CD14-positive monocyte (primary cell): ENCODE results near the gene RAB6B. TPM values are rescaled to one million over a fixed set of nuclear protein-coding genes. Genes with fewer than 3 reads are reported as not detected.

Source experiments
- DNase-seq, 3 donors: peaks; one replicate each; pipeline ENCODE4 v3.0.0-alpha.2; 2011 to 2022
- H2AFZ ChIP-seq: 2 replicates; pipeline ENCODE4 v1.6.0; 2012; ENCODE audit warnings: mild to moderate bottlenecking, low read depth, low read length, inconsistent platforms; ENCODE audit not compliant: insufficient read depth, poor library complexity, severe bottlenecking
- H3K27ac ChIP-seq, 2 donors: 1 replicate in 1 of 2; 2 replicates in 1 of 2; pipeline ENCODE4 v1.5.1; 2012 to 2013; ENCODE audit warnings: low read length in 2 of 2, control low read depth in 1 of 2, inconsistent platforms in 1 of 2, low read depth in 1 of 2, mild to moderate bottlenecking in 1 of 2
- H3K27me3 ChIP-seq, 2 donors: one replicate each; pipeline versions ENCODE4 v1.6.0 to v1.6.1; 2011 to 2013; ENCODE audit warnings: low read length in 2 of 2; ENCODE audit not compliant: control insufficient read depth in 2 of 2, insufficient read depth in 2 of 2
- H3K36me3 ChIP-seq, 2 donors: replicated peaks in 1 of 2; 1 replicate in 1 of 2; 2 replicates in 1 of 2; pipeline versions ENCODE4 v1.5.1 to v1.6.1; 2012 to 2013; ENCODE audit warnings: low read length in 2 of 2, control low read depth in 1 of 2, inconsistent platforms in 1 of 2, mild to moderate bottlenecking in 1 of 2; ENCODE audit not compliant: insufficient read depth in 2 of 2, control insufficient read depth in 1 of 2
- H3K4me1 ChIP-seq, 2 donors: 1 replicate in 1 of 2; 2 replicates in 1 of 2; pipeline versions ENCODE4 v1.5.1 to v1.6.1; 2012 to 2013; ENCODE audit warnings: low read length in 2 of 2, control low read depth in 1 of 2, inconsistent platforms in 1 of 2, mild to moderate bottlenecking in 1 of 2, moderate library complexity in 1 of 2; ENCODE audit not compliant: insufficient read depth in 2 of 2, control insufficient read depth in 1 of 2
- H3K4me2 ChIP-seq: replicated peaks from 2 replicates; pipeline ENCODE3; 2012; ENCODE audit warnings: low read length, moderate library complexity, mild to moderate bottlenecking; ENCODE audit not compliant: poor library complexity, severe bottlenecking; ENCODE audit errors: extremely low read depth
- H3K4me3 ChIP-seq, 3 experiments: fragments of 200-600 bp in 1 of 3; sonication (generic) in 1 of 3; replicated peaks in 1 of 3; 1 replicate in 2 of 3; 2 replicates in 1 of 3; pipeline ENCODE4 v1.5.1; 2011 to 2013; ENCODE audit warnings: low read length in 3 of 3, mild to moderate bottlenecking in 3 of 3, control low read depth in 2 of 3, low read depth in 2 of 3, inconsistent platforms in 1 of 3, moderate library complexity in 1 of 3
- H3K79me2 ChIP-seq: 2 replicates; pipeline ENCODE4 v1.6.0; 2012; ENCODE audit warnings: mild to moderate bottlenecking, control low read depth, inconsistent platforms, low read length, moderate library complexity; ENCODE audit not compliant: insufficient read depth
- H3K9ac ChIP-seq: 2 replicates; pipeline ENCODE4 v1.6.0; 2017; ENCODE audit warnings: low read length, mild to moderate bottlenecking; ENCODE audit not compliant: insufficient read depth, poor library complexity, severe bottlenecking
- H3K9me3 ChIP-seq, 2 donors: replicated peaks in 1 of 2; 1 replicate in 1 of 2; 2 replicates in 1 of 2; pipeline versions ENCODE4 v1.5.1 to v1.6.1; 2012 to 2013; ENCODE audit warnings: low read length in 2 of 2, control low read depth in 1 of 2; ENCODE audit not compliant: control insufficient read depth in 1 of 2, insufficient read depth in 1 of 2
- H4K20me1 ChIP-seq: 2 replicates; pipeline ENCODE4 v1.6.0; 2012; ENCODE audit warnings: mild to moderate bottlenecking, low read length, control low read depth, moderate library complexity; ENCODE audit not compliant: insufficient read depth
- H3K27ac Mint-ChIP-seq, 7 donors: one replicate each; pipeline ENCODE4 v1.8.0; 2020; ENCODE audit warnings: mild to moderate bottlenecking in 7 of 7, mixed read lengths in 7 of 7, moderate library complexity in 6 of 7, inconsistent platforms in 2 of 7
- H3K27me3 Mint-ChIP-seq, 3 donors: one replicate each; pipeline ENCODE4 v1.8.0; 2021 to 2022; ENCODE audit warnings: low read depth in 3 of 3, mild to moderate bottlenecking in 3 of 3, mixed read lengths in 3 of 3, moderate library complexity in 3 of 3, inconsistent platforms in 1 of 3
- H3K36me3 Mint-ChIP-seq, 2 donors: one replicate each; pipeline ENCODE4 v1.8.0; 2020; ENCODE audit warnings: mixed read lengths in 2 of 2, inconsistent platforms in 1 of 2, mild to moderate bottlenecking in 1 of 2
- H3K4me1 Mint-ChIP-seq: one replicate; pipeline ENCODE4 v1.8.0; 2020; ENCODE audit warnings: mild to moderate bottlenecking, mixed read lengths
- H3K4me3 Mint-ChIP-seq, 2 donors: one replicate each; pipeline ENCODE4 v1.8.0; 2020; ENCODE audit warnings: mild to moderate bottlenecking in 2 of 2, mixed read lengths in 2 of 2, moderate library complexity in 1 of 2
- H3K9me3 Mint-ChIP-seq, 7 donors: one replicate each; pipeline ENCODE4 v1.8.0; 2020 to 2022; ENCODE audit warnings: mixed read lengths in 7 of 7, mild to moderate bottlenecking in 6 of 7, moderate library complexity in 6 of 7, inconsistent platforms in 2 of 7
- CTCF ChIP-seq: fragments of 200-600 bp; IDR thresholded peaks from one replicate; pipeline ENCODE4 v1.8.0; 2022; ENCODE audit warnings: antibody characterized with exemption, mild to moderate bottlenecking
- WGBS: methylation state at CpG from one replicate; pipeline ENCODE4 v1.1.5; 2013; ENCODE audit warnings: missing lambda C conversion rate; ENCODE audit not compliant: insufficient coverage; 5-methylcytosine and 5-hydroxymethylcytosine counted together
- intact Hi-C, 2 donors: fragments of 100-400 bp; cut with micrococcal nuclease; formaldehyde crosslinking; loops; one replicate each; pipeline versions ENCODE4 v1.15.0 to v1.15.1; 2023
- polyA plus RNA-seq, 3 donors: library from polyadenylated mRNA; depleted of rRNA in 1 of 3; unstranded in 2 of 3; stranded (reverse) in 1 of 3; fragments of 300-500 nt in 2 of 3; fragments of >200 nt in 1 of 3; fragmentation: Illumina TruSeq in 2 of 3; gene quantifications; 1 replicate in 2 of 3; 2 replicates in 1 of 3; pipeline ENCODE4 v1.2.3, GENCODE V29; 2012 to 2021

RAB6B gene
- polyA plus RNA-seq, 3 donors, result 0.46 TPM; not detected in 2

DNA sequence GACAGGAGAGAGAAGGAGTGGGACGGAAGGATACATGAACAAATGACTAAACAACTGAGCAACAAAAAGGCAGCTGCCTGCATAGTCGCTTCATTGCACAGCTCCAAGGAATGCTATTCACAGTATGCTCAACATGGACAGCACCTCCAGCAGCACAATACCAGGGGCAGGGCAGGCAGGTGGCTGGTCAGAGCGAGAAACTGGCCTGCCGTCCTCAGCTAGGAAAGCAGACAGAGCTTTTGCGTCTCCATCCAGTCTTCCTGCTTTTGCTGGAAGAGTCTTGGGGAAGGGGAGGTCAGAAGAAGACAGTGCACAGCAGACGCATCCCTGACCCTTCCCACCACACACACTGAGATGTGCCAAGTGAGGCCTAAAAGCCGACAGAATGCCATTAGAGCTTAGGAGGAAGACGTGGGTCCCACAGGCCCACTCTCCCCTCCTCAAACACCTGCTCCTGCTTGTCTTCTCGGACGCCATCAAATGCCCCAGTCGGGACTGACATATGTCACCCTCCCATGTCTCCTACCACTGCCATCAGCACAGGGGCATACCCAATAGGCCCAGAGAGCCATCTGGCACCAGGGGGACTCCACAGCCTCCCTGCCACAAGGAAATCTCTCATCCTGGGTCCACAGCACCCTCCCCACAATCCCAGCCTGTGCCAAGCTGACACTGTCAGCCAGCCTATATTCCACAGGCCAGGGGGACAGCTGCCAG is 3.9 kb downstream of the RAB6B start:
- H3K4me3 ChIP-seq, result no peak overlapping the region
- peaks cover 0 to 9% of the 10 kb centered on the region in 2 donors for H3K9me3 ChIP-seq
- H3K27ac Mint-ChIP-seq, result no peak overlapping the region
- intact Hi-C loops, result no loop called here
- no peak overlapping the region for H3K9ac ChIP-seq
- H3K9me3 Mint-ChIP-seq, result peaks cover 0 to 2% (median 0%) of the 10 kb centered on the region in 7 donors
- H3K4me2 ChIP-seq, result no peak overlapping the region
- H3K4me3 Mint-ChIP-seq, result no peak overlapping the region
- no peak overlapping the region for H2AFZ ChIP-seq
- H3K79me2 ChIP-seq, result no peaks in the 10 kb centered on the region
- H3K27me3 Mint-ChIP-seq, result peaks cover 33 to 45% (median 35%) of the 10 kb centered on the region in 3 donors
- peaks cover 0 to 3% of the 10 kb centered on the region in 2 donors for H3K4me1 ChIP-seq
- peaks cover 4% of the 10 kb centered on the region for H3K4me1 Mint-ChIP-seq
- no peak overlapping the region for H3K27ac ChIP-seq
- peaks cover 21 to 35% of the 10 kb centered on the region in 2 donors for H3K27me3 ChIP-seq
- H4K20me1 ChIP-seq, result no peaks in the 10 kb centered on the region
- 100% methylated on average over 5 of the region's 11 CpGs for WGBS
- H3K36me3 ChIP-seq, result no peaks in the 10 kb centered on the region
- DNase-seq, result no peak
- TF ChIP-seq CTCF, result no peak
- H3K36me3 Mint-ChIP-seq, result no peaks in the 10 kb centered on the region

GRCh38 chr3:133890972-133891644 is 4.6 kb downstream of the RAB6B start:
- Histone ChIP-seq H3K4me3 (no peak overlapping the region), H3K4me2 (no peak overlapping the region), H3K4me1 (peaks cover 0 to 3% of the 10 kb centered on the region in 2 donors), H3K27ac (no peak overlapping the region), H3K9me3 (peaks cover 0 to 9% of the 10 kb centered on the region in 2 donors), H2AFZ (no peak overlapping the region), H3K27me3 (peaks cover 16 to 28% of the 10 kb centered on the region in 2 donors), H3K79me2 (no peaks in the 10 kb centered on the region), H3K36me3 (no peaks in the 10 kb centered on the region), H3K9ac (no peak overlapping the region), H4K20me1 (no peaks in the 10 kb centered on the region)
- DNase-seq, result no peak
- peaks cover 26 to 37% (median 30%) of the 10 kb centered on the region in 3 donors for H3K27me3 Mint-ChIP-seq
- no peak overlapping the region for H3K4me3 Mint-ChIP-seq
- peaks cover 4% of the 10 kb centered on the region for H3K4me1 Mint-ChIP-seq
- peak overlapping the region in 1 of 7 donors; percentile 64 for H3K27ac Mint-ChIP-seq
- intact Hi-C loops, result no loop called here
- H3K9me3 Mint-ChIP-seq, result peaks cover 0 to 2% (median 0%) of the 10 kb centered on the region in 7 donors
- TF ChIP-seq CTCF, result no peak
- no peaks in the 10 kb centered on the region for H3K36me3 Mint-ChIP-seq
- WGBS, result 100% methylated on average over 3 of the region's 5 CpGs
